H1 (cell line): ENCODE results near the gene ARFGAP3. TPM values are rescaled to one million over a fixed set of nuclear protein-coding genes. Genes with fewer than 3 reads are reported as not detected.
"Not testable (repeated sequence)": the region's sequence is repeated elsewhere in the genome, so short reads cannot be mapped to it uniquely, and the experiment has no call there.

Experiments
- CTCF ChIA-PET: fragments of 300-600 bp; sonication (Branson Sonifier 250); formaldehyde crosslinking; loops from one replicate; lab custom pipeline; 2021; ENCODE audit not compliant: partially characterized antibody; lab: Charles Lee
- POLR2A ChIA-PET: fragments of 300-600 bp; sonication (Branson Sonifier 250); formaldehyde crosslinking; loops from one replicate; lab custom pipeline; 2021; ENCODE audit warnings: inconsistent platforms; ENCODE audit not compliant: partially characterized antibody; lab: Charles Lee
- DNase-seq, 2 experiments: peaks; one replicate each; pipeline versions ENCODE4 v3.0.0 to v3.0.0-alpha.2; 2010 to 2022; ENCODE audit warnings: low spot score in 2 of 2, low read depth in 1 of 2, mixed read lengths in 1 of 2
- FAIRE-seq: peaks from 2 replicates; lab custom pipeline; 2011; peaks lifted over from hg19 to GRCh38; lab: Jason Lieb, UNC
- H2AFZ ChIP-seq: 2 replicates; pipeline ENCODE4 v1.8.1; 2012; ENCODE audit warnings: low read length, inconsistent platforms
- H2AK5ac ChIP-seq: 2 replicates; pipeline ENCODE4 v1.6.1; 2013; ENCODE audit warnings: low read depth, low read length
- H2BK120ac ChIP-seq: replicated peaks from 2 replicates; pipeline ENCODE3; 2013; ENCODE audit warnings: low read depth, low read length, inconsistent platforms
- H2BK12ac ChIP-seq: 2 replicates; pipeline ENCODE4 v1.6.1; 2013; ENCODE audit warnings: low read depth, low read length
- H2BK15ac ChIP-seq: 2 replicates; pipeline ENCODE4 v1.6.1; 2013; ENCODE audit warnings: low read length
- H2BK20ac ChIP-seq: 2 replicates; pipeline ENCODE4 v1.6.1; 2013; ENCODE audit warnings: low read length
- H2BK5ac ChIP-seq: 2 replicates; pipeline ENCODE4 v1.6.1; 2013; ENCODE audit warnings: low read depth, low read length
- H3K14ac ChIP-seq: 2 replicates; pipeline ENCODE4 v1.6.1; 2013; ENCODE audit warnings: inconsistent platforms; ENCODE audit not compliant: insufficient read length
- H3K18ac ChIP-seq: 2 replicates; pipeline ENCODE4 v1.6.1; 2013; ENCODE audit warnings: low read length; ENCODE audit errors: extremely low read depth
- H3K23ac ChIP-seq: 2 replicates; pipeline ENCODE4 v1.6.1; 2013; ENCODE audit warnings: inconsistent platforms; ENCODE audit not compliant: insufficient read length
- H3K23me2 ChIP-seq: 2 replicates; pipeline ENCODE4 v1.6.1; 2013; ENCODE audit warnings: low read depth, low read length
- H3K27ac ChIP-seq: 2 replicates; pipeline ENCODE4 v1.6.1; 2011; ENCODE audit warnings: low read depth, low read length, inconsistent platforms
- H3K27me3 ChIP-seq, 4 experiments: replicated peaks in 1 of 4; 1 replicate in 1 of 4; 2 replicates in 3 of 4; pipeline versions ENCODE4 v1.6.1 to v1.8.1; 2011 to 2013; ENCODE audit warnings: low read length in 3 of 4, mild to moderate bottlenecking in 3 of 4, inconsistent platforms in 2 of 4, mixed read lengths in 2 of 4, moderate library complexity in 1 of 4; ENCODE audit not compliant: control insufficient read depth in 3 of 4, insufficient read depth in 3 of 4; ENCODE audit errors: extremely low read depth in 1 of 4
- H3K36me3 ChIP-seq, 4 experiments: 2 replicates each; pipeline versions ENCODE4 v1.6.1 to v1.8.1; 2011 to 2013; ENCODE audit warnings: mild to moderate bottlenecking in 4 of 4, low read length in 3 of 4, moderate library complexity in 2 of 4, control low read depth in 1 of 4, inconsistent platforms in 1 of 4; ENCODE audit not compliant: insufficient read depth in 4 of 4, control insufficient read depth in 2 of 4
- H3K4ac ChIP-seq: replicated peaks from 2 replicates; pipeline ENCODE3; 2013; ENCODE audit warnings: low read length, low read depth, mixed read lengths, inconsistent platforms; ENCODE audit not compliant: insufficient read length
- H3K4me1 ChIP-seq, 4 experiments: replicated peaks in 1 of 4; 1 replicate in 1 of 4; 2 replicates in 3 of 4; pipeline versions ENCODE4 v1.6.1 to v1.8.1; 2011 to 2013; ENCODE audit warnings: low read length in 3 of 4, inconsistent platforms in 2 of 4, mixed read lengths in 1 of 4; ENCODE audit not compliant: insufficient read depth in 4 of 4, control insufficient read depth in 3 of 4
- H3K4me2 ChIP-seq, 2 experiments: 2 replicates each; pipeline versions ENCODE4 v1.6.1 to v1.8.1; 2011 to 2013; ENCODE audit warnings: low read depth in 2 of 2, low read length in 2 of 2, control low read depth in 1 of 2, inconsistent platforms in 1 of 2, mild to moderate bottlenecking in 1 of 2; ENCODE audit not compliant: insufficient read depth in 1 of 2
- H3K4me3 ChIP-seq, 4 experiments: fragments of 200-600, 300-600 bp in 1 of 4; sonication (generic), shearing (Covaris generic), sonication (Bioruptor Twin) in 1 of 4; 2 replicates each; pipeline versions ENCODE4 v1.5.1 to v1.8.1; 2011 to 2016; ENCODE audit warnings: low read length in 4 of 4, low read depth in 3 of 4, control low read depth in 2 of 4, inconsistent platforms in 2 of 4, mild to moderate bottlenecking in 2 of 4, mixed read lengths in 1 of 4, moderate library complexity in 1 of 4; ENCODE audit not compliant: insufficient read depth in 2 of 4; ENCODE audit errors: extremely low read depth in 1 of 4
- H3K56ac ChIP-seq: replicated peaks from 2 replicates; pipeline ENCODE3; 2013; ENCODE audit warnings: low read depth, mild to moderate bottlenecking, mixed read lengths, low read length, inconsistent platforms; ENCODE audit not compliant: insufficient read length
- H3K79me1 ChIP-seq: 2 replicates; pipeline ENCODE4 v1.6.1; 2013; ENCODE audit warnings: low read depth, low read length, control low read depth
- H3K79me2 ChIP-seq, 2 experiments: 2 replicates each; pipeline versions ENCODE4 v1.6.1 to v1.8.1; 2012 to 2013; ENCODE audit warnings: low read length in 2 of 2, mild to moderate bottlenecking in 2 of 2, inconsistent platforms in 1 of 2; ENCODE audit not compliant: insufficient read depth in 2 of 2, control insufficient read depth in 1 of 2
- H3K9ac ChIP-seq, 4 experiments: replicated peaks in 1 of 4; 1 replicate in 1 of 4; 2 replicates in 3 of 4; pipeline versions ENCODE4 v1.6.1 to v1.8.1; 2011 to 2013; ENCODE audit warnings: low read depth in 3 of 4, low read length in 3 of 4, control low read depth in 2 of 4, mild to moderate bottlenecking in 2 of 4, moderate library complexity in 2 of 4, inconsistent platforms in 1 of 4; ENCODE audit errors: extremely low read depth in 1 of 4
- H3K9me3 ChIP-seq, 2 experiments: 2 replicates each; pipeline versions ENCODE4 v1.6.1 to v1.8.1; 2012 to 2013; ENCODE audit warnings: mild to moderate bottlenecking in 2 of 2, moderate library complexity in 2 of 2, control low read depth in 1 of 2, inconsistent platforms in 1 of 2, low read depth in 1 of 2, low read length in 1 of 2, mixed read lengths in 1 of 2; ENCODE audit not compliant: insufficient read depth in 2 of 2
- H4K20me1 ChIP-seq, 2 experiments: replicated peaks in 1 of 2; 2 replicates each; pipeline versions ENCODE3 to v1.8.1; 2011 to 2013; ENCODE audit warnings: inconsistent platforms in 2 of 2, low read length in 2 of 2, mild to moderate bottlenecking in 1 of 2; ENCODE audit not compliant: insufficient read depth in 2 of 2, control insufficient read depth in 1 of 2
- H4K5ac ChIP-seq: 2 replicates; pipeline ENCODE4 v1.6.1; 2013; ENCODE audit warnings: low read length, low read depth, mixed read lengths, inconsistent platforms; ENCODE audit not compliant: insufficient read length
- H4K8ac ChIP-seq: 2 replicates; pipeline ENCODE4 v1.8.0; 2013; ENCODE audit warnings: mild to moderate bottlenecking, moderate library complexity, low read length, inconsistent platforms; ENCODE audit not compliant: insufficient read depth; ENCODE audit errors: extremely low read depth
- H4K91ac ChIP-seq: replicated peaks from 2 replicates; pipeline ENCODE3; 2013; ENCODE audit warnings: low read length, mixed read lengths, inconsistent platforms; ENCODE audit not compliant: insufficient read length
- WGBS, 2 experiments: shearing (Covaris generic) in 1 of 2; methylation state at CpG; one replicate each; pipeline versions ENCODE4 v1.1.6 to v1.1.7; 2013 to 2015; ENCODE audit warnings: low lambda C conversion rate in 2 of 2, mixed read lengths in 2 of 2, inconsistent platforms in 1 of 2, low coverage in 1 of 2, missing lambda C conversion rate in 1 of 2; ENCODE audit not compliant: insufficient replicate concordance in 2 of 2, insufficient coverage in 1 of 2, insufficient read length in 1 of 2; ENCODE audit errors: extremely low coverage in 1 of 2, missing lambda C conversion rate in 1 of 2; 5-methylcytosine and 5-hydroxymethylcytosine counted together
- polyA plus RNA-seq, 7 experiments: library from polyadenylated mRNA; depleted of rRNA in 3 of 7; stranded (reverse) in 5 of 7; unstranded in 2 of 7; fragments of >200 nt in 5 of 7; fragments of 200-250 nt in 2 of 7; gene quantifications; 1 replicate in 5 of 7; 2 replicates in 1 of 7; 4 replicates in 1 of 7; pipeline versions ENCODE4 v1.2.1 to v1.2.3, GENCODE V29; 2011 to 2013; ENCODE audit warnings: missing spikeins in 2 of 7, mixed read lengths in 2 of 7
- total RNA-seq: library from RNA; stranded (reverse); fragmentation: NEBNext Ultra II Directional; extraction: Animal tissue kit (Norgen Biotek cat#: 25700); gene quantifications from 2 replicates; pipeline ENCODE4 v1.2.1, GENCODE V29; 2021

ARFGAP3 gene
- total and polyA plus RNA-seq, 2 of the 8 experiments (the other 6 are each of a cell fraction or from before 2014, with no cell fraction given), result 9.7 to 16.0 TPM

GRCh38 chr22:42750421-42750820 is 106.7 kb downstream of the ARFGAP3 start:
- H3K27me3 ChIP-seq, POLR2A ChIA-PET, H3K9me3 ChIP-seq, FAIRE-seq, H2AFZ ChIP-seq, H3K9ac ChIP-seq, H2BK5ac ChIP-seq, H2AK5ac ChIP-seq, H3K4me3 ChIP-seq, H4K5ac ChIP-seq, H3K4ac ChIP-seq, H2BK20ac ChIP-seq, H3K56ac ChIP-seq, H3K36me3 ChIP-seq, H4K91ac ChIP-seq, H3K23ac ChIP-seq, H4K8ac ChIP-seq, DNase-seq, H3K4me1 ChIP-seq, H3K18ac ChIP-seq, H2BK15ac ChIP-seq, H3K23me2 ChIP-seq, H3K14ac ChIP-seq, H3K27ac ChIP-seq, H3K79me1 ChIP-seq, H3K79me2 ChIP-seq, H2BK120ac ChIP-seq, H4K20me1 ChIP-seq, H3K4me2 ChIP-seq, H2BK12ac ChIP-seq: not testable (repeated sequence)
- CTCF ChIA-PET, result interaction anchor here (2.1 kb wide), 1 partner anchor 46 kb away, joined by 6 read pairs; no protein-coding TSS in a partner anchor
- WGBS, 2 experiments, result 86% methylated on average over 3 of the region's 28 CpGs; no CpG with 5 or more reads in 1 of the 2 experiments
